HG03039 (cell line): ENCODE measurements around the gene SLC17A8.

ENCODE experiments used
- ATAC-seq: cut with Tn5 transposase; IDR thresholded peaks from one replicate; pipeline ENCODE4 v1.9.1; 2021; ENCODE audit warnings: mild to moderate bottlenecking, moderate library complexity; ENCODE audit not compliant: unreplicated experiment

SLC17A8 gene

GRCh38 chr12:100368066-100368465, 11.2 kb downstream of the SLC17A8 start:
- ATAC-seq, result no peak

- ATAC-seq, result no peak
These were observed 14.3 kb downstream of the SLC17A8 start for GRCh38 chr12:100371146-100371545.

DNA sequence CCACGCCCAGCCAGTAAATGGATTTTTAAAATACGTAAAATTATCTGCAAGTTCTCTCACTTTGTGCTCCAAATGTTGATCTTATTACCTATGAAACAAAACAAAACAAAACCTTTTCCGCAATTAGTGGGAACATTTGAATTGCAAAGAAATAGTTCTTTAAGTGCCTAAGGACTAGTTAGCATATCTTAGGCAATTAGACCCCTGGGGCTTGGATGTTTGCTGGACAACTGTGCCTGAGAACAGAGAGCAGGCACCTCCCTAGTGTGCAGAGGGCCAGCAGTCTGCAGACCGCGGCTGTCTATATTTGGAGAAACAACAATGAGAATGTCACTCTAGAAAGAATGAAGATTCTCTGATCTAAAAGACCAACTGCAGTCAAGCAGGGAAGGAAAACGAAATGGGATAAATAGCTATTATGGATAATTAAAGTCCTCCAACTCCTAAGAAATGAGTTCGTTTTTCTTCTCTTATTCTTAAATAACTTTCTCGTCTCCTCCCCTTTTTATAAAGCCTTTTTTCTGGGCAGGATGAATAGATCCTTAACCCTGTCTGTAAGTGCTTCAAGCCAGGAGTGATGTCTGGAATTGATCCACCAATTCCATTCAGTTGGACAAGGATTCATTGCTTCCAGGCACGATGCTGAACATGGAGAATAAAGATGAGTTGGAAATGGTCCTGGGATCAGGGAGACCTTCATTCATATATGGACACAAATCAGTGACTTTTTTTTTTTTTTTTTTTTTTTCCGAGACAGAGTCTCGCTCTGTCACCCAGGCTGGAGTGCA, 16.2 kb downstream of the SLC17A8 start:
- no peak for ATAC-seq

DNA sequence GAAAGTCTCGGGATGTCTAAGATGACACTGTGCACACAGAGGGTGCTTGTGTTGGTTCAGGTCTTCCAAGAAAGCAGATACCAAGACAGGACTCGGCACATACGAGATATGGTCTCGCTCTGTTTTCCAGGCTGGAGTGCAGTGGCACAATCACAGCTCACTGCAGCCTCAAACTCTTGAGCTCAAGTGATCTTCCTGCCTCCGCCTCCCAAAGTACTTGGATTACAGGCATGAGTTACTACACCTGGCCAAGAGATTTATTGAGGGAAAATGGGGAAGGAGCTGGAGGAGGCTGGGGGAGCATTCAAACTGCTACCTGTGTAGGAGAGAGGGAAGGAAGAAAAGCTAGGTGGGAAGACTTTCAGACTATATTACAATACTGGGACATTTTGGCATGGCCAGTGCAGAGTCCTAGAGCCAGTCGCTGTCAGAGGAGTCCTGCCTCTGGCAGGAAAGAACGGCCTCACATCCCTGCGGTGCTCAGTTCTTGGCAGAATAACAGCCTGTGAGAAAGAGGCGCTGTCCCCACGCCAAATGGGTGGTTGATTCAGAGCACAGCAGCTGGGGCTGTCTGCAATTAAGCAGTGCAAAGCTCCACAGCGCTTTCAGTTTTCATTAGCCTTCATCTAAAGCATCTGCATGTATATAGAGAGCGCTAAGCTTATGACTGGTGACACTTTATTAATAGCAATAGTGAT, 18.3 kb downstream of the SLC17A8 start:
- ATAC-seq, result no peak

GRCh38 chr12:100376161-100376560, 19.3 kb downstream of the SLC17A8 start:
- ATAC-seq, result no peak

DNA sequence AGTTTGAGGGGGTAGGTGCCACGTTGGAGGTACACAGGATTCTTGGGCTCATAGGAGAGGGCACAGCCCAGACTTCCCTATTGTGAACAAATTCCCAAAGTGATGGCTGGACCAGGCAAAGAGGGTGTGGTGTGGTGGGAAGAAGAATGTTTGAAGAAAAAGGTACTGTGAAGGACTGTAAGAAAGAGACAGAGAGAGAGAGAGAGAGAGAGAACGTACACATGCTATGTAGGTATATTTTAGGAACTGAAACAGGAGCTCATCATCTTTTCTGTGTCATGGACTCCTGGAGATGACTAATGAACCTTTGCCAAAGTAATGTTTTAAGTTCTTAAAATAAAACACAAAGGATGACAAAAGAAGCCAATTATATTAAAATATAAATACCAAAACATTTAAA, 24.5 kb downstream of the SLC17A8 start:
- ATAC-seq, result no peak

DNA sequence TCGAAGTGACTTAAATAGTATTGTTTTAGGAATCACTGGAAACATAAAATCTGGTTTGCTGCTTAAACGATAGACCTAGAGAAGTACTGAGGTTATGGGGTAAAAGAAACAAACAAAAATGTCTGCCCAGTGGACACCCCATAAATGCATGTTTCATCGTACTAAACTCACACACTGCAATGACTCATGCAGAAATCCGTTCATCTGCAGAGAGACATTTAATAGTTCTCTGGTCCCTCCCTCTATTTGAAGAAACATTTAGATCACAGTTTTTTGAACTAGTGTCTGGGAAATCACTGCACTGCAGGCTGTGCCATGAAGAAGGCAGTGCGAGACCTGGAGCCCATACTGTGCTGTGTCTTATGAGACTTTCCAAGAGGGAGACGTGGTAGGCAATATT, 25.5 kb downstream of the SLC17A8 start:
- no peak for ATAC-seq

GRCh38 chr12:100383586-100384558, 27.0 kb downstream of the SLC17A8 start:
- ATAC-seq, result no peak

DNA sequence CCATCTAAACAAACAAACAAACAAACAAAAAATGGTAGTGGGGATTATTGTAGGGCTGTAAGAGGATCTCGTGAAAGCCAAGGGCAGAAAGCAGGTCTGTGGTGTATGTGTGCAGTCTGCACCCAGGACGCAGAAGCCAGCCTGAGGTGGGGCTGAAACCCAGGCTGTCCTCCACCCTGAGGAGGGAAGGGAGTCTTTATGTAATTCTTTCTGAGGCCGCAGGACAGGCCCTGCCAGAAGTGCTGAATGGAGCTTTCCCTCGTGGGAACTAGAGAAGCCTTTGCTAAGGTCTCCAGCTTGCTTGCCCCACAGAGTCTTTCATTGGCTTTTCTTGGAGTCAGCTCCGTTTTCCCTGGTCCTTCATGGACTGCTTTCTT, 27.7 kb downstream of the SLC17A8 start:
- ATAC-seq, result no peak

- no peak for ATAC-seq
These were observed 31.5 kb downstream of the SLC17A8 start for GRCh38 chr12:100388382-100388781.

DNA sequence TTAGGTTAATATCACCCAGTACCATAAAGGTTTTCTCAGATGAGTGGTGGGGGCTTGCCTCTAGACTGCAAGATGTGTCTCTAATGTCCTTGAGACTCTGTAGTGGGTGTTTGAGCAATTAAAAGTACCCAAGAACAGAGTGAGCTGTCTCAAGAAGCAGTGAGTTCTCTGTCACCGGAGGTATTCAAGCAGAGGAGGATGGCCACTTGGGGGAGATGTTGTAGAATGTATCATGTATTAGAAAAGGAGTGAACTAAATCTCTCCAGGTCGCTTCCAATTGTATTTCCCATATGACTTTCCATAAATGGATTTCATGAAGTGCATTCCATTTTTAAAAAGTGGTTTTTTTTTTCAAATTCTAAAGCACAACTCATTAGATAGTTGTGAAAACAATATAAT, 35.0 kb downstream of the SLC17A8 start:
- ATAC-seq, result no peak

- no peak for ATAC-seq
These were observed 36.3 kb downstream of the SLC17A8 start for GRCh38 chr12:100393200-100393599.

- ATAC-seq, result no peak
These were observed 38.9 kb downstream of the SLC17A8 start for GRCh38 chr12:100395811-100396210.

DNA sequence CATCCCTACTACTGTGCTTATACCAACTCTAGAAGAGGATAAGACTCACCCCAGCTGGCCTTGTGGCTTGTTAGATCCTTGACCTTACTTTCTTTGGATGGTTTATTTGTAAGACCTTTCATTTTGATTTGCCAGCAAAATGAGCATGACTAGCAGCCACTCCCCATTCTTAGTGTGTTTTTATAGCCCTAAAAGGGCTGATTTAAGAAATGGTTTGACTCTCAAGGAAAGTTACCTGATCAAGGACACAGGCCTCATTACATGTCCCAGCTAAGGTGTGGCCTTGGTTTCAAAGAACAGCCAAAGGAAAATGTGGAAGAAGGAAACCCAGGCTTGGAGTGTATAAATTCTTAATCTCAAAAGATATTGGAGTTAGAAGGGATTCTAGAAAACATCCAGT, 41.4 kb downstream of the SLC17A8 start:
- ATAC-seq, result no peak

DNA sequence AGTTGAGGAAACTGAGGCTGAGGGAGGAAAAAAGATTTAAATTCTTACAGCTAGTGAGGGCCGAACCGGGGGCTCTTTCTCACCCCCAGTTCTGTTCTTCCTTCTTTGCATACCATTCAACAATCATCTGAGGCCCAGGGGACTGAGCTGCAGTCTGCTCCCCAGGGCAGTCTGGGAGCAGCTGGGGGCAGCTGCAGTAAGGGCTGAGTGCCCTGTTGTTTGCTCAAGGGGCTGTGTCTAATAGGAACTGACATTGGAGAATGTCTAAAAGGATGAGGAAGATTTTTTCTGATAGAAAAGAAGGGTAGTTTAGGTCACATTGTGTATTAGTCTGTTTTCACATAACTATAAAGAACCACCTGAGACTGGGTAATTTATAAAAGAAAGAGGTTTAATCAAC, 42.2 kb downstream of the SLC17A8 start:
- no peak for ATAC-seq

GRCh38 chr12:100401660-100402059, 44.8 kb downstream of the SLC17A8 start:
- no peak for ATAC-seq

GRCh38 chr12:100402763-100403162, 45.9 kb downstream of the SLC17A8 start:
- ATAC-seq, result no peak

GRCh38 chr12:100403446-100403845, 46.6 kb downstream of the SLC17A8 start:
- ATAC-seq, result no peak

GRCh38 chr12:100404769-100405407, 48.0 kb downstream of the SLC17A8 start:
- ATAC-seq, result peak; percentile 48

DNA sequence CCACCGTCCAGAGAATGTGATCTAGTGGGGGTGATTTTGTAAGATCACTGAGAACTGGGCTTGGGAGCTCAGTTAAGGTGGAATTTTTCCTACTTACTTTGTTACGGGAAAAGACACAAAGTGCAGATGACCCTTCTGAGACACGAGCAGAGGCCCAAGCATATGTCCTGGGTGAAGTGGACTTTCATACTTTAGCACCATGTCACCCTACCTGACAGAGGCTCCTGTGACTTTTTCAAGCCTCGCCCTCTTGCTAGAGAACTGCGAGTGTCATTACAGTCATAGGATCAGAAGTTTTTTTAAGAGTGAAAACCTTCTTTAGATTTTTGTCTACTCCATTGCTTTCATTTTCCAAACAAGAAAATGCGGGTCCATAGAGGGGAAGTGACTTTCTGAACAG, 56.1 kb downstream of the SLC17A8 start:
- no peak for ATAC-seq

GRCh38 chr12:100414739-100415138, 57.9 kb downstream of the SLC17A8 start:
- no peak for ATAC-seq
